NCI-H1436 (cell line): ENCODE data around the gene CCNY.

Experiments
- DNase-seq: peaks from one replicate; lab custom pipeline; 2025; lab: John Stamatoyannopoulos, UW

The CCNY gene

DNA sequence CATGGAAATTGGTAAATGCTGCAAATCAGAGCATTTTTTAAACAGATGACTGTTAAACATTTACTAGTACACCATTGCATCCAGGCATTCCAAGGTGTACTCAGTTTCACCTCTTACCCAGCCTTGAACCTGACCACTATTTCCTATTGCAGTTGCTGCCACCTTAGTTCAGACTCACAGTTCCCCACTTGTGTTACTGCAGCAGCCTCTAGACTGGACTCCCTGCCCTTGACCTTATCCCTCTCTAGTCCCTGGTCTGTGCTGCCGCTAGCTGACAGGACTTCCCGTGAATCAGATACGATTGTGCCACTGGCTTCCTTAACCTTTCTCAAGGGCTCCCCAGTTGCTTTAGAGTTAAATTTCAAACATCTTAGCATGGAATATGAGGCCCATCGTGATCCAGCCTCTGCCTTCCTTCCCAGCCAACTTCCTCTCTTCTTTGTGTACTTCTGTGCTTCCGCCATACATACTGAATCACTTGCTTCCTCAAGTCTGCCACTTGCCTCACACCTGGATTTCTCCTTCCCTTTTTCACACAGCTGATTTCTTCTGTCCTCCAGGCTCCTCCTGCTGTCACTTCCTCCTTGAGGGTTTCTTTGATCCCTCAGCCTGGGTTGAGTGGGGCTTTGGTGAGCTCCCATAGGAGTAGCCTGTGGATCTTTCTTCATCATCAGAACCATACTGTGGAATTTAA, 150.1 kb downstream of the CCNY start:
- no peak for DNase-seq

GRCh38 chr10:35487336-35488034, 151.2 kb downstream of the CCNY start:
- DNase-seq: no peak

DNA sequence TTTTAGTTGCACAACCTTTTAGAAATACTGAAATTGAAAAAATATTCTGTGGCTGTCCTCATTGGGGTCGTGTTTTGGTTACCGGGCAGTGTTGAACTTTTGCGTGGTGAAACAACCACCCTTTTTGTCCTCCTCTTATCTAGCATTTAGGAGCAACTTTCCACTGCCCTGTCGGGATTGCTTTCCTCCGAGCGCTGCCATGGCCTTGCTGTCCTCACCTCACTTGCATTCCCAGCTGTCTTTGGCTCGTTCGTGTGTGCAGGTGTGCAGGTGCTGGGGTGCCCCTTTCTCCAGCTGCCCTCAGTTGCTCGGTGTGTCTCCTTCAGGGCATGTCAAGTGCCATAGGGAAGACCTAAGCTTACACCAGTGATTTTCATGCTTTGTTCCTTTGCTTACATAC, 151.9 kb downstream of the CCNY start:
- no peak for DNase-seq

GRCh38 chr10:35492386-35493195, 156.3 kb downstream of the CCNY start:
- DNase-seq: peak; percentile 21

DNA sequence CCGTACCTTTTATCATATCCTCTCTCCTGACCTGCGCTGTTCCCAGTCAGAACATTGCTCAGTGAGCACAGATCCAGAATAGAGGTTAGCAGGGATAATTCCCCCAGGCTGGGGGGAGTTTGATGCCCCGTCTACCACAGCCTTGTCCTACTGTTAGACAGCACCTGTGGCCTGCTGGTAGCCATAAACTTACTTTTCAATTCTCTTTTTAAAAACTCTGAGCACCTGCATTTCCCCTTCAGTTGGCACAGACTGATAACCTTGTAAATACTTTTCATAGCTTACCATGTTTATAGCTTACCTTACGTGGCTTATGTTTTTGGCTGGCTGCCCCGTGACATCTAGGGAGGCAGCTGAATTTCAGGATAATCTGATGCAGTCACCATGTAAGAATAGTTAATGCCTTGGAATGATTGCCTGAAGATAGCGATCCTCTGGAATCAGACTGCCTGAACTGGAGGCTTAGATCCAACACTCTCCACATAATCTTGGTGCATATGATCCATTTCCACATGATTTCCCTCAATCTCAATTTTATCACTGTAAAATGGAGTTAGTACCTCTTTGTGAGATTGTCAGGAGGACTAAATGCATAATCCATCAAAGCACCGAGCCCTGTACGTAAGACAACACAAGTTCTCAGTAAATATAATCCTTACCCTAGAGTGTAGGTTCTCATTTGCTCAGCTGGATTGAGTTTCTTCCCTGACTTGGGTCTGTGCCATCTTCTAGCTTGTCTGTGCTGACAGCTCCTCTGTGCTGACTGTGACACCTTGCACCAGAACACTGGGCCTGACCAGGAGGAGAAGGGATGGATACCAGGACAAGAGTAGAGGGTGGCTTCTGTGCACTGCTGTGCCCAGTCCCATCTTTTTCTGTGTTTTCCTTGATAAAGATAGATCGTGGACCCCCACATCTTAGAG, 157.1 kb downstream of the CCNY start:
- DNase-seq: no peak

DNA sequence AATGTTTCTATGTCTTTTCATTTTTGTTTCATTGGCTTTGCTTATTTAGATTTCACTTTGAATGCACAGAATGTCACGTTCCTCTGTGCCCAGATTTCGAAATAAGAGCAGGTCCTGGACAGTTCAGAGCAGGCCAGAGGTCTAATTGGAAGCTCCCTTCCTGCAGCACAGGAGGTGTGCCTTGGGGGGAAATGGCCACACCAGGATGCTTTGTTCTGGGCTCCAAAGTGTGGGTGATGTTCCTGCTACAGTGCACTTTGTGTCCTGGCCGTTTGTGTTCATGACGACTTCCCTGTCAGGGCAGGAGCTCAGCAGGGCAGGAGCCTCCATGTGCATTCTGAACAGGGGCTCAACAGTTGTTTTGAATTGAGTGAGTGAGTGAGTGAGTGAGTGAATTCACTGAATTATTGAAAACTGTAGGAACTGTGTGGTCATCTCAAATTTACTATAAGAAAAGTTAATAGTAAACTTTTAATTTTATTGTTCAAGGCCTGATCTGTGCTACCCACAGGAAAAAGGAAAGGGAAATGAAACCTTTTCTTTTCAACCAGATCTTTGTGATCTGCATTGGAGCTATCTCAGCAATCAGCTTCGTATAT, 159.3 kb downstream of the CCNY start:
- DNase-seq: no peak

DNA sequence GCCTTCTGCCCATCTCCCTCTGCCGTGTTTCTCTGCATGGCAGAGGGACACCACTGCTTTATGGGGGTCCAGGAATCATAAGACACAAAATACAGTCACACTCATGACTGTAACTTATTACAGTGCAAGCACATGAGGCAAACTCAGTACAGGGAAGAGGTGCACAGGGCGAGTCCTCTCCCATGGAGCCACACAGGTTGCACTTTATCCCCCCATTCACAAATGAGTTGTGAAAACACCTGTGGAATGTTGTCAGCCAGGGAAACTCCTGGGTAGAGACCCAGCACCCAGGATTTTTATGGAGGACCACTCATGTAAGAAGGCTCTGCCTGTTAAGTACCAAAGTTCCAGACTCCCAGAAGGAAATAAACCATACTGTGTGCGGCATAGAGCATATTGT, 161.6 kb downstream of the CCNY start:
- no peak for DNase-seq

- no peak for DNase-seq
Measured at GRCh38 chr10:35498693-35499092, 162.4 kb downstream of the CCNY start.

- no peak for DNase-seq
Measured at GRCh38 chr10:35501923-35502322, 165.6 kb downstream of the CCNY start.

GRCh38 chr10:35502692-35503091, 166.4 kb downstream of the CCNY start:
- no peak for DNase-seq

DNA sequence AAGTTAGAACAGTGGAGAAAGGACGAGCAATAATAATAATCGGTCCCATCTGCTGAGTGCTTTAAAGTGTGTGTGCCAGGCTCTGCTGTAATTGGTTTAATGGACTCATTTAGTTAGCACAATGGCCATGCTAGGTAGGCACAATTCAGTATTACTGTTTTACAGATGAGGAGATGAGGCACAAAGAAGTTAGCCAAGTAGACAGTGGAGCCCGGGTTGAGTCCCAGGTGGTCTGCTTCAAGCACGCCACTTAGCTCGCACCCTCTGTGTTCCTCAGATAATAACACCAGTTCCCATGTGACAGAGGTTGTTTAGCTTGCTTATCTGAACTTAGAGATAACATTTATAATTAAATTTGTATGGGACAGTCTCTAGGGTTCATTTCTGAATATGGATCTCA, 167.3 kb downstream of the CCNY start:
- peak; percentile 88 for DNase-seq

GRCh38 chr10:35504132-35504531, 167.8 kb downstream of the CCNY start:
- DNase-seq: peak; percentile 39

GRCh38 chr10:35505241-35505873, 169.0 kb downstream of the CCNY start:
- no peak for DNase-seq

- no peak for DNase-seq
Measured at GRCh38 chr10:35506741-35507140, 170.4 kb downstream of the CCNY start.

DNA sequence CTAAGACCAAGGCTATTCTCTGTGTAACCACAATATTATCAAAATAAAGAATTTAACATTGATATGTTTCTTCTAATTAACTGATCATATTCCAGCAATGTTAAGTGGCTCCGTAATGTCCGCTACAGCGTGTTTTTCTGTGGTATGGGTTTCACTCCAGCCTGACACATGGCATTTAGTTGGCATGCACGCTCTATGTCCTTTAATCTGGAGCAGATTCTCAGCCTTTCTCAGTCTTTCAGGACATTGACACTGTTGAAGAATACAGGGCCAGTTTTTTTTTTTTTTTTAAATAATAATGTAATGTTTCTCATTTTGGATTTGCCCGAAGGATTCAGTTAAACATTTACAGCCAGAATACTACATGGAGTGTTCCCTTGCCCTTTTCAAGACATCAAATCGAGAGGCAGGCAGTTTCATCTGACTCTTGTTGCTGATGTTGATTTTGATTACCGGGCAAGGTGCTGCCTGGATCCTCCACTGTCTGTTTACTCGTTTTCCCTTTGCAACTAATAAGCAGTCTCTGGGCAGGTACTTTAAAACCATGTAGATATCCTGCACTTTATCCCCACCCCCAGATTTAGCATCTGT, 171.3 kb downstream of the CCNY start:
- DNase-seq: no peak

- DNase-seq: no peak
Measured at GRCh38 chr10:35508647-35509046, 172.3 kb downstream of the CCNY start.

- no peak for DNase-seq
Measured at GRCh38 chr10:35510891-35511290, 174.6 kb downstream of the CCNY start.

DNA sequence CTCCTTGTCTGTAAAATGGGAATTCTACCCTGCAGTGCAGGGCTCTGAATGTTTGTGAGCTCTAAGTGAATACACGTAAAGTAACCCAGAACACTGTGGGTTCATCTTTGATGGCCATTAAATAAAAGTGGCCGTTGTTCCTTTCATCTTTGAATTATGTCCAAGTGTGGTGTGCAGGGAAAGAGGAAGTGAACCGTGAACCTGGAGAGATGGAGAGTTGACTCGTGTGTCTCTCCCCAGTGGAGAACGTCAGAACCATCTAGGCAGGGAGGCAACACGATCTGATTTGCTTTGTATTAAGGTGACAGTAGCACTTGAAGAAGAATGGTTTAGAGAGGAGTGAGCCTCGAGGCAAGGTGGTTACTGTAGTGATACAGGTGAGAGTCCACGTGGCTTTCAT, 175.3 kb downstream of the CCNY start:
- DNase-seq: no peak

- DNase-seq: no peak
Measured at GRCh38 chr10:35516102-35516670, 179.9 kb downstream of the CCNY start.
